GM12878 (cell line): Measurements from ENCODE around the gene CALY. TPM values are rescaled to one million over a fixed set of nuclear protein-coding genes. Genes with fewer than 3 reads are reported as not detected.

Experiments
- CBX5 ChIP-seq: sonication (generic); IDR thresholded peaks from 2 replicates; pipeline ENCODE4 v1.6.1; 2016; ENCODE audit warnings: low read depth, moderate library complexity, mild to moderate bottlenecking, inconsistent platforms
- CTCF ChIP-seq, 3 experiments: IDR thresholded peaks in 2 of 3; conservative IDR thresholded peaks in 1 of 3; 2 replicates each; pipeline ENCODE4 v1.5.1; 2011; ENCODE audit warnings: low read depth in 3 of 3, low read length in 3 of 3, mild to moderate bottlenecking in 3 of 3, control low read depth in 2 of 3, moderate library complexity in 2 of 3, inconsistent platforms in 1 of 3, mixed read lengths in 1 of 3; ENCODE audit not compliant: control insufficient read depth in 2 of 3, insufficient read depth in 1 of 3; ENCODE audit errors: extremely low read depth in 1 of 3
- ESRRA ChIP-seq: IDR thresholded peaks from 2 replicates; pipeline ENCODE4 v1.6.1; 2012; ENCODE audit warnings: mild to moderate bottlenecking, low read length, improper control_type of control experiment
- HDGF ChIP-seq: fragments of 450-650 bp; IDR thresholded peaks from 2 replicates; pipeline ENCODE4 v1.6.1; 2016; ENCODE audit warnings: antibody characterized with exemption
- MEF2A ChIP-seq: IDR thresholded peaks from 2 replicates; pipeline ENCODE4 v1.6.1; 2011; ENCODE audit warnings: low read depth, mild to moderate bottlenecking, low read length, moderate library complexity; ENCODE audit not compliant: insufficient read depth
- RB1 ChIP-seq: fragments of 450-650 bp; formaldehyde crosslinking; IDR thresholded peaks from 2 replicates; pipeline ENCODE4 v1.6.1; 2017; ENCODE audit warnings: mild to moderate bottlenecking, borderline replicate concordance
- RELA ChIP-seq: fragments of 450-650 bp; IDR thresholded peaks from 2 replicates; pipeline ENCODE4 v1.8.0; 2014; ENCODE audit warnings: borderline replicate concordance; ENCODE audit not compliant: partially characterized antibody
- SP1 ChIP-seq: IDR thresholded peaks from one replicate; pipeline ENCODE4 v1.6.1; 2011; ENCODE audit warnings: low read depth, low read length
- SPI1 ChIP-seq: IDR thresholded peaks from 2 replicates; pipeline ENCODE4 v1.6.1; 2011; ENCODE audit warnings: low read depth, mild to moderate bottlenecking, low read length, moderate library complexity, borderline replicate concordance; ENCODE audit not compliant: insufficient read depth
- STAT1 ChIP-seq: fragments of 450-650 bp; conservative IDR thresholded peaks from 2 replicates; pipeline ENCODE4 v1.6.1; 2014; ENCODE audit warnings: antibody characterized with exemption, mild to moderate bottlenecking
- WRNIP1 ChIP-seq: IDR thresholded peaks from 2 replicates; pipeline ENCODE4 v1.6.1; 2011; ENCODE audit warnings: low read depth, low read length, improper control_type of control experiment, borderline replicate concordance
- ZNF24 ChIP-seq: fragments of 450-650 bp; IDR thresholded peaks from 2 replicates; pipeline ENCODE4 v1.6.1; 2017; ENCODE audit warnings: antibody characterized with exemption, mild to moderate bottlenecking
- polyA plus RNA-seq, 11 experiments: library from polyadenylated mRNA; depleted of rRNA in 4 of 11; unstranded in 6 of 11; stranded (reverse) in 5 of 11; fragments of >200 nt; fragmentation: Nextera tagmentation in 4 of 11; fragmentation: Illumina TruSeq in 1 of 11; extraction: Ambion mirVana in 4 of 11; extraction: Trizol in 1 of 11; gene quantifications; 1 replicate in 1 of 11; 2 replicates in 10 of 11; pipeline versions ENCODE4 v1.2.1 to v1.2.3, GENCODE V29; 2011 to 2016; ENCODE audit warnings: inconsistent platforms in 2 of 11, missing spikeins in 2 of 11, low read depth in 1 of 11
- total RNA-seq, 4 experiments: library from RNA; depleted of rRNA in 3 of 4; stranded (reverse); fragments of >200 nt in 3 of 4; fragmentation: Illumina TruSeq in 1 of 4; extraction: Trizol in 1 of 4; gene quantifications; 2 replicates each; pipeline versions ENCODE4 v1.2.1 to v1.2.3, GENCODE V29; 2013 to 2021
- TF ChIP-seq, protein P1 (sequence below): IDR thresholded peaks from 2 replicates; pipeline ENCODE4 v1.6.1; 2011; ENCODE audit warnings: borderline replicate concordance, low read depth, mild to moderate bottlenecking, moderate library complexity, mixed read lengths, low read length; ENCODE audit not compliant: insufficient read depth; ENCODE audit errors: extremely low read length
- TF ChIP-seq, protein P2 (sequence below): fragments of 450-650 bp; IDR thresholded peaks from 2 replicates; pipeline ENCODE4 v1.6.1; 2017; ENCODE audit warnings: low read depth, mild to moderate bottlenecking, moderate library complexity
- TF ChIP-seq, protein P3 (sequence below): IDR thresholded peaks from 2 replicates; pipeline ENCODE4 v1.6.1; 2012; ENCODE audit warnings: improper control_type of control experiment, low read depth, low read length; ENCODE audit not compliant: insufficient replicate concordance

The CALY gene
- total and polyA plus RNA-seq, 10 of the 15 experiments (the other 5 are each of a cell fraction or from before 2014, with no cell fraction given): 0.07 TPM; not detected in 9

- TF ChIP-seq, protein P1, sequence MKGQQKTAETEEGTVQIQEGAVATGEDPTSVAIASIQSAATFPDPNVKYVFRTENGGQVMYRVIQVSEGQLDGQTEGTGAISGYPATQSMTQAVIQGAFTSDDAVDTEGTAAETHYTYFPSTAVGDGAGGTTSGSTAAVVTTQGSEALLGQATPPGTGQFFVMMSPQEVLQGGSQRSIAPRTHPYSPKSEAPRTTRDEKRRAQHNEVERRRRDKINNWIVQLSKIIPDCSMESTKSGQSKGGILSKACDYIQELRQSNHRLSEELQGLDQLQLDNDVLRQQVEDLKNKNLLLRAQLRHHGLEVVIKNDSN: no peak
- TF ChIP-seq WRNIP1: no peak
- TF ChIP-seq RELA: peak; percentile 27
- no peak for TF ChIP-seq STAT1
- TF ChIP-seq HDGF: no peak
- TF ChIP-seq SP1: no peak
- TF ChIP-seq ZNF24: no peak
- TF ChIP-seq, protein P2, sequence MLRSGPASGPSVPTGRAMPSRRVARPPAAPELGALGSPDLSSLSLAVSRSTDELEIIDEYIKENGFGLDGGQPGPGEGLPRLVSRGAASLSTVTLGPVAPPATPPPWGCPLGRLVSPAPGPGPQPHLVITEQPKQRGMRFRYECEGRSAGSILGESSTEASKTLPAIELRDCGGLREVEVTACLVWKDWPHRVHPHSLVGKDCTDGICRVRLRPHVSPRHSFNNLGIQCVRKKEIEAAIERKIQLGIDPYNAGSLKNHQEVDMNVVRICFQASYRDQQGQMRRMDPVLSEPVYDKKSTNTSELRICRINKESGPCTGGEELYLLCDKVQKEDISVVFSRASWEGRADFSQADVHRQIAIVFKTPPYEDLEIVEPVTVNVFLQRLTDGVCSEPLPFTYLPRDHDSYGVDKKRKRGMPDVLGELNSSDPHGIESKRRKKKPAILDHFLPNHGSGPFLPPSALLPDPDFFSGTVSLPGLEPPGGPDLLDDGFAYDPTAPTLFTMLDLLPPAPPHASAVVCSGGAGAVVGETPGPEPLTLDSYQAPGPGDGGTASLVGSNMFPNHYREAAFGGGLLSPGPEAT: peak; percentile 46
- TF ChIP-seq CTCF (IDR thresholded peaks at IDR 0.05 in 2 of 3, conservative IDR thresholded peaks at IDR 0.05 in 1 of 3; ENCODE audit: control insufficient read depth in 2 of 3, extremely low read depth in 1 of 3, insufficient read depth in 1 of 3, low read depth in 3 of 3, low read length in 3 of 3): peak; percentile 47 to 64 (median 59)
- no peak for TF ChIP-seq RB1
- TF ChIP-seq SPI1: peak; percentile 13; the same call in 1 of the 2 replicates
- TF ChIP-seq, protein P3, sequence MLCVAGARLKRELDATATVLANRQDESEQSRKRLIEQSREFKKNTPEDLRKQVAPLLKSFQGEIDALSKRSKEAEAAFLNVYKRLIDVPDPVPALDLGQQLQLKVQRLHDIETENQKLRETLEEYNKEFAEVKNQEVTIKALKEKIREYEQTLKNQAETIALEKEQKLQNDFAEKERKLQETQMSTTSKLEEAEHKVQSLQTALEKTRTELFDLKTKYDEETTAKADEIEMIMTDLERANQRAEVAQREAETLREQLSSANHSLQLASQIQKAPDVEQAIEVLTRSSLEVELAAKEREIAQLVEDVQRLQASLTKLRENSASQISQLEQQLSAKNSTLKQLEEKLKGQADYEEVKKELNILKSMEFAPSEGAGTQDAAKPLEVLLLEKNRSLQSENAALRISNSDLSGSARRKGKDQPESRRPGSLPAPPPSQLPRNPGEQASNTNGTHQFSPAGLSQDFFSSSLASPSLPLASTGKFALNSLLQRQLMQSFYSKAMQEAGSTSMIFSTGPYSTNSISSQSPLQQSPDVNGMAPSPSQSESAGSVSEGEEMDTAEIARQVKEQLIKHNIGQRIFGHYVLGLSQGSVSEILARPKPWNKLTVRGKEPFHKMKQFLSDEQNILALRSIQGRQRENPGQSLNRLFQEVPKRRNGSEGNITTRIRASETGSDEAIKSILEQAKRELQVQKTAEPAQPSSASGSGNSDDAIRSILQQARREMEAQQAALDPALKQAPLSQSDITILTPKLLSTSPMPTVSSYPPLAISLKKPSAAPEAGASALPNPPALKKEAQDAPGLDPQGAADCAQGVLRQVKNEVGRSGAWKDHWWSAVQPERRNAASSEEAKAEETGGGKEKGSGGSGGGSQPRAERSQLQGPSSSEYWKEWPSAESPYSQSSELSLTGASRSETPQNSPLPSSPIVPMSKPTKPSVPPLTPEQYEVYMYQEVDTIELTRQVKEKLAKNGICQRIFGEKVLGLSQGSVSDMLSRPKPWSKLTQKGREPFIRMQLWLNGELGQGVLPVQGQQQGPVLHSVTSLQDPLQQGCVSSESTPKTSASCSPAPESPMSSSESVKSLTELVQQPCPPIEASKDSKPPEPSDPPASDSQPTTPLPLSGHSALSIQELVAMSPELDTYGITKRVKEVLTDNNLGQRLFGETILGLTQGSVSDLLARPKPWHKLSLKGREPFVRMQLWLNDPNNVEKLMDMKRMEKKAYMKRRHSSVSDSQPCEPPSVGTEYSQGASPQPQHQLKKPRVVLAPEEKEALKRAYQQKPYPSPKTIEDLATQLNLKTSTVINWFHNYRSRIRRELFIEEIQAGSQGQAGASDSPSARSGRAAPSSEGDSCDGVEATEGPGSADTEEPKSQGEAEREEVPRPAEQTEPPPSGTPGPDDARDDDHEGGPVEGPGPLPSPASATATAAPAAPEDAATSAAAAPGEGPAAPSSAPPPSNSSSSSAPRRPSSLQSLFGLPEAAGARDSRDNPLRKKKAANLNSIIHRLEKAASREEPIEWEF: no peak
- TF ChIP-seq MEF2A: no peak
- no peak for TF ChIP-seq ESRRA
- TF ChIP-seq CBX5: no peak
These were observed 61.0 kb downstream of the CALY start (continued) for GRCh38 chr10:133275684-133276092.
